Natural killer cell (primary cell): Measurements from ENCODE around the gene UTF1. TPM values are rescaled to one million over a fixed set of nuclear protein-coding genes. Genes with fewer than 3 reads are reported as not detected.

ENCODE experiments used
- ATAC-seq, 3 donors: fragments of 150-1000 bp in 2 of 3; fragments of 200-7000 bp in 1 of 3; cut with Tn5 transposase; 1 replicate in 1 of 3; 2 replicates in 2 of 3; pipeline ENCODE4 v1.10.0; 2021; ENCODE audit warnings: mild to moderate bottlenecking in 2 of 3, moderate library complexity in 2 of 3
- DNase-seq, 2 donors: peaks; one replicate each; pipeline versions ENCODE4 v3.0.0 to v3.0.0-alpha.2; 2013 to 2021; ENCODE audit warnings: mixed read lengths in 1 of 2
- H3K27ac ChIP-seq: one replicate; pipeline ENCODE4 v1.5.1; 2013; ENCODE audit warnings: mild to moderate bottlenecking, low read length
- H3K27me3 ChIP-seq: one replicate; pipeline ENCODE4 v1.6.1; 2013; ENCODE audit warnings: low read length; ENCODE audit not compliant: control insufficient read depth, insufficient read depth
- H3K36me3 ChIP-seq: one replicate; pipeline ENCODE4 v1.6.1; 2013; ENCODE audit warnings: low read length; ENCODE audit not compliant: control insufficient read depth, insufficient read depth
- H3K4me1 ChIP-seq: one replicate; pipeline ENCODE4 v1.6.1; 2013; ENCODE audit warnings: low read length; ENCODE audit not compliant: control insufficient read depth, insufficient read depth
- H3K4me3 ChIP-seq: one replicate; pipeline ENCODE4 v1.5.1; 2013; ENCODE audit warnings: low read length
- H3K9me3 ChIP-seq: one replicate; pipeline ENCODE4 v1.6.1; 2013; ENCODE audit warnings: low read length; ENCODE audit not compliant: control insufficient read depth, insufficient read depth
- H3K27ac Mint-ChIP-seq, 2 donors: one replicate each; pipeline ENCODE4 v1.8.0; 2022; ENCODE audit warnings: mild to moderate bottlenecking in 2 of 2, mixed read lengths in 2 of 2, moderate library complexity in 1 of 2
- H3K27me3 Mint-ChIP-seq, 2 donors: one replicate each; pipeline ENCODE4 v1.8.0; 2022; ENCODE audit warnings: low read depth in 2 of 2, mixed read lengths in 2 of 2
- H3K36me3 Mint-ChIP-seq: one replicate; pipeline ENCODE4 v1.8.0; 2022; ENCODE audit warnings: mixed read lengths
- H3K4me1 Mint-ChIP-seq, 2 donors: one replicate each; pipeline ENCODE4 v1.8.0; 2022; ENCODE audit warnings: mixed read lengths in 2 of 2
- H3K4me3 Mint-ChIP-seq: one replicate; pipeline ENCODE4 v1.8.0; 2022; ENCODE audit warnings: mild to moderate bottlenecking, moderate library complexity, mixed read lengths
- H3K9me3 Mint-ChIP-seq, 2 donors: one replicate each; pipeline ENCODE4 v1.8.0; 2022; ENCODE audit warnings: mixed read lengths in 2 of 2
- CTCF ChIP-seq: fragments of 200-600 bp; IDR thresholded peaks from one replicate; pipeline ENCODE4 v1.8.0; 2022; ENCODE audit warnings: antibody characterized with exemption
- WGBS: methylation state at CpG from one replicate; pipeline ENCODE4 v1.1.7; 2013; ENCODE audit warnings: missing lambda C conversion rate; ENCODE audit not compliant: insufficient coverage; 5-methylcytosine and 5-hydroxymethylcytosine counted together
- intact Hi-C: fragments of 100-400 bp; cut with micrococcal nuclease; formaldehyde crosslinking; loops from one replicate; pipeline ENCODE4 v1.14.2; 2022
- total RNA-seq, 4 donors: library from RNA; stranded (reverse); fragments of 120-200 nt in 1 of 4; gene quantifications; one replicate each; pipeline versions ENCODE4 v1.2.3 to v1.2.4, GENCODE V29; 2013 to 2022

Gene UTF1
- total RNA-seq, 3 donors from 2014 or later (not counting 1 experiment from before 2014, with no cell fraction given) = 0.31 to 0.33 TPM; not detected in 1

- no peak overlapping the region for H3K4me3 Mint-ChIP-seq
- Histone ChIP-seq H3K4me1 (no peaks in the 10 kb centered on the region), H3K4me3 (no peak overlapping the region), H3K9me3 (no peaks in the 10 kb centered on the region), H3K27me3 (no peaks in the 10 kb centered on the region), H3K36me3 (no peaks in the 10 kb centered on the region), H3K27ac (no peak overlapping the region)
- H3K4me1 Mint-ChIP-seq = no peaks in the 10 kb centered on the region
- peaks cover 0 to 10% of the 10 kb centered on the region in 2 donors for H3K27me3 Mint-ChIP-seq
- intact Hi-C loops = no loop called here
- WGBS = 88% methylated on average over 19 of the region's 19 CpGs
- DNase-seq (no peak), ATAC-seq (no peak)
- TF ChIP-seq CTCF = no peak
- peaks cover 0 to 6% of the 10 kb centered on the region in 2 donors for H3K9me3 Mint-ChIP-seq
- no peaks in the 10 kb centered on the region for H3K36me3 Mint-ChIP-seq
- H3K27ac Mint-ChIP-seq = no peak overlapping the region
Observed at GRCh38 chr10:133195096-133195495, 34.9 kb upstream of the UTF1 start.

- ATAC-seq = no peak
- H3K4me3 Mint-ChIP-seq = no peak overlapping the region
- Histone ChIP-seq H3K4me1 (no peaks in the 10 kb centered on the region), H3K27ac (no peak overlapping the region), H3K4me3 (no peak overlapping the region), H3K36me3 (no peaks in the 10 kb centered on the region), H3K9me3 (no peaks in the 10 kb centered on the region), H3K27me3 (no peaks in the 10 kb centered on the region)
- H3K36me3 Mint-ChIP-seq = no peaks in the 10 kb centered on the region
- DNase-seq = no peak
- no peaks in the 10 kb centered on the region for H3K4me1 Mint-ChIP-seq
- 93% methylated on average over 23 of the region's 23 CpGs for WGBS
- H3K9me3 Mint-ChIP-seq = peaks cover 0 to 6% of the 10 kb centered on the region in 2 donors
- H3K27me3 Mint-ChIP-seq = peaks cover 0 to 10% of the 10 kb centered on the region in 2 donors
- H3K27ac Mint-ChIP-seq = no peak overlapping the region
- no peak for TF ChIP-seq CTCF
- intact Hi-C loops = no loop called here
Observed at GRCh38 chr10:133195611-133196010, 34.4 kb upstream of the UTF1 start.

- Mint-ChIP-seq H3K4me1 (no peaks in the 10 kb centered on the region), H3K36me3 (no peaks in the 10 kb centered on the region), H3K27ac (no peak overlapping the region), H3K27me3 (peaks cover 0 to 10% of the 10 kb centered on the region in 2 donors), H3K9me3 (peaks cover 0 to 6% of the 10 kb centered on the region in 2 donors), H3K4me3 (no peak overlapping the region)
- Histone ChIP-seq H3K36me3 (no peaks in the 10 kb centered on the region), H3K4me3 (no peak overlapping the region), H3K27me3 (no peaks in the 10 kb centered on the region), H3K27ac (no peak overlapping the region), H3K9me3 (no peaks in the 10 kb centered on the region), H3K4me1 (no peaks in the 10 kb centered on the region)
- no peak for TF ChIP-seq CTCF
- intact Hi-C loops = no loop called here
- no peak for DNase-seq
- 84% methylated on average over 24 of the region's 24 CpGs for WGBS
- ATAC-seq = no peak
Observed at GRCh38 chr10:133196221-133196915, 33.6 kb upstream of the UTF1 start.
